Measurements from ENCODE around the gene NTN1. TPM values are rescaled to one million over a fixed set of nuclear protein-coding genes. Genes with fewer than 3 reads are reported as not detected.

NTN1 gene
- total and polyA plus RNA-seq, 2 of the 13 experiments (the other 11 are each of a cell fraction or from before 2014, with no cell fraction given), result 0.04 to 0.05 TPM

GRCh38 chr17:9036336-9036735 lies 15.0 kb downstream of the NTN1 start (continued):
- no peak for TF ChIP-seq ZBTB39 (CRISPR knock-in tag; IDR thresholded peaks at IDR 0.05)
- no peak for TF ChIP-seq GRHL1 (CRISPR knock-in tag; conservative IDR thresholded peaks at IDR 0.05)
- no peak for TF ChIP-seq CSRNP1 (CRISPR knock-in tag; IDR thresholded peaks at IDR 0.05)
- no peak for TF ChIP-seq ZGPAT (CRISPR knock-in tag; IDR thresholded peaks at IDR 0.05)

- Histone ChIP-seq H3K36me3 (replicated peaks in 1 of 2; ENCODE audit: control insufficient read depth in 1 of 2, insufficient read depth in 2 of 2, low read length in 2 of 2) (no peaks in the 10 kb centered on the region), H3K4me2 (ENCODE audit: low read depth, low read length) (no peak overlapping the region), H3K27ac (ENCODE audit: extremely low read length, insufficient read depth, low read length) (no peak overlapping the region), H3K9ac (ENCODE audit: insufficient read depth, low read depth, low read length) (no peak overlapping the region), H3K4me1 (ENCODE audit: insufficient read depth, low read length) (no peaks in the 10 kb centered on the region), H4K20me1 (ENCODE audit: insufficient read depth, low read length) (no peaks in the 10 kb centered on the region), H3K4me3 (replicated peaks in 1 of 3; ENCODE audit: insufficient read depth in 1 of 3, low read depth in 2 of 3, low read length in 3 of 3) (no peak overlapping the region), H3K79me2 (ENCODE audit: insufficient read depth, low read length) (no peaks in the 10 kb centered on the region), H3K27me3 (ENCODE audit: control insufficient read depth in 1 of 2, insufficient read depth in 2 of 2, low read length in 2 of 2) (peaks cover 0 to under 1% of the 10 kb centered on the region in 2 experiments; a peak in 2 of 5 replicates), H2AFZ (ENCODE audit: low read length) (no peak overlapping the region), H3K9me3 (ENCODE audit: low read length) (0 out of 2 replicates have a peak, but pooled peaks cover 5% of the 10 kb centered on the region)
- ChIA-PET POLR2A (no interaction called here), CTCF (ENCODE audit: low intra/inter-chr PET ratio, low total read pairs) (no interaction called here)
- in situ Hi-C loops (cut with HindIII; ENCODE audit: extremely low pct_ligation_motif_present, low pct_unique_long_range_greater_than_20kb), result no loop called here
- DNase-seq (ENCODE audit: low spot score) (no peak), ATAC-seq (no peak), FAIRE-seq (no peak)
- no TSS peak for BruUV-seq (replicated peaks)
- intact Hi-C loops (cut with micrococcal nuclease; ENCODE audit: unreplicated experiment), result no loop called here
- WGBS (ENCODE audit: low lambda C conversion rate), result 3% methylated on average over 2 of the region's 2 CpGs
- TF ChIP-seq ESRRA (CRISPR knock-in tag; IDR thresholded peaks at IDR 0.05; ENCODE audit: low read depth) (no peak), ZNF547 (CRISPR knock-in tag; IDR thresholded peaks at IDR 0.05) (no peak), ZNF850 (CRISPR knock-in tag; conservative IDR thresholded peaks at IDR 0.05) (no peak), ZBTB38 (CRISPR knock-in tag; IDR thresholded peaks at IDR 0.05) (no peak), ZNF430 (CRISPR knock-in tag; IDR thresholded peaks at IDR 0.05) (no peak), HNRNPUL1 (IDR thresholded peaks at IDR 0.05; ENCODE audit: low read depth, low read length) (no peak)
These were observed 16.4 kb downstream of the NTN1 start for GRCh38 chr17:9037736-9038135.

Measured in HepG2 (cell line).